ENCODE measurements around the gene BAMBI. TPM values are rescaled to one million over a fixed set of nuclear protein-coding genes. Genes with fewer than 3 reads are reported as not detected.

BAMBI gene
- total RNA-seq, 1 experiment from 2014 or later = 165 TPM

DNA sequence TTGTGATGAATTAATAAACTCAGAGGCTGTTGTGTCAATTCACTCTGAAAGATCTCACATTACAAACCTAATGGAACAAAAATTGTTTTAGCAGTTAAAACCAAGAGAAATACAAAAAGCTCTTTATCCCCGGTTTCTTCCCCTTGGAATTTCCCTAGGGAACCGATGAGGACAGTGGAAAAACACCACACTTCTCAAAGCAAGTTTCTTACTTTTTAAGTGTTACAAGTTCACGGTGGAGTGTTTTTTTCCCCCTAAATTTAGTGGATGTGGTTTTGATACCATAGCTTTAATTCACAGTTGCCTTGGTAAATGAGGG is 10.3 kb downstream of the BAMBI start:
- Mint-ChIP-seq H3K4me3 (ENCODE audit: unreplicated experiment) (no peak overlapping the region), H3K4me1 (ENCODE audit: low read depth, unreplicated experiment) (peaks cover 46% of the 10 kb centered on the region), H3K27ac (ENCODE audit: unreplicated experiment) (peak overlapping the region; percentile 6), H3K9me3 (ENCODE audit: unreplicated experiment) (no peaks in the 10 kb centered on the region), H3K36me3 (ENCODE audit: insufficient read depth, unreplicated experiment) (peaks cover 40% of the 10 kb centered on the region), H3K27me3 (ENCODE audit: insufficient read depth, unreplicated experiment) (no peaks in the 10 kb centered on the region)
- BruUV-seq (replicated peaks) = TSS peak; percentile 2
- Histone ChIP-seq H3K4me3 (ENCODE audit: low read depth, low read length) (no peak overlapping the region), H3K4me1 (peaks cover 41% of the 10 kb centered on the region), H3K36me3 (ENCODE audit: control insufficient read depth, insufficient read depth, low read length) (0 out of 2 replicates have a peak, but pooled peaks cover 1% of the 10 kb centered on the region), H3K27me3 (replicated peaks; ENCODE audit: control insufficient read depth, insufficient read depth, low read length) (no peaks in the 10 kb centered on the region), H3K9me3 (no peaks in the 10 kb centered on the region)
- intact Hi-C loops (cut with micrococcal nuclease; ENCODE audit: unreplicated experiment) = no loop called here
- POLR2A ChIA-PET = no interaction called here
- CTCF ChIA-PET = interaction anchor here (1.0 to 1.8 kb wide), 3 partner anchors 10 to 304 kb away, joined by 3 to 5 read pairs (median 4); partner anchors contain the start of gene BAMBI
- TF ChIP-seq, protein P1, sequence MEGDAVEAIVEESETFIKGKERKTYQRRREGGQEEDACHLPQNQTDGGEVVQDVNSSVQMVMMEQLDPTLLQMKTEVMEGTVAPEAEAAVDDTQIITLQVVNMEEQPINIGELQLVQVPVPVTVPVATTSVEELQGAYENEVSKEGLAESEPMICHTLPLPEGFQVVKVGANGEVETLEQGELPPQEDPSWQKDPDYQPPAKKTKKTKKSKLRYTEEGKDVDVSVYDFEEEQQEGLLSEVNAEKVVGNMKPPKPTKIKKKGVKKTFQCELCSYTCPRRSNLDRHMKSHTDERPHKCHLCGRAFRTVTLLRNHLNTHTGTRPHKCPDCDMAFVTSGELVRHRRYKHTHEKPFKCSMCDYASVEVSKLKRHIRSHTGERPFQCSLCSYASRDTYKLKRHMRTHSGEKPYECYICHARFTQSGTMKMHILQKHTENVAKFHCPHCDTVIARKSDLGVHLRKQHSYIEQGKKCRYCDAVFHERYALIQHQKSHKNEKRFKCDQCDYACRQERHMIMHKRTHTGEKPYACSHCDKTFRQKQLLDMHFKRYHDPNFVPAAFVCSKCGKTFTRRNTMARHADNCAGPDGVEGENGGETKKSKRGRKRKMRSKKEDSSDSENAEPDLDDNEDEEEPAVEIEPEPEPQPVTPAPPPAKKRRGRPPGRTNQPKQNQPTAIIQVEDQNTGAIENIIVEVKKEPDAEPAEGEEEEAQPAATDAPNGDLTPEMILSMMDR (IDR thresholded peaks at IDR 0.05; ENCODE audit: insufficient read depth in 1 of 2, low read depth in 1 of 2, low read length in 1 of 2, severe bottlenecking in 1 of 2, unreplicated experiment in 1 of 2) = no peak
- DNase-seq = no peak

DNA sequence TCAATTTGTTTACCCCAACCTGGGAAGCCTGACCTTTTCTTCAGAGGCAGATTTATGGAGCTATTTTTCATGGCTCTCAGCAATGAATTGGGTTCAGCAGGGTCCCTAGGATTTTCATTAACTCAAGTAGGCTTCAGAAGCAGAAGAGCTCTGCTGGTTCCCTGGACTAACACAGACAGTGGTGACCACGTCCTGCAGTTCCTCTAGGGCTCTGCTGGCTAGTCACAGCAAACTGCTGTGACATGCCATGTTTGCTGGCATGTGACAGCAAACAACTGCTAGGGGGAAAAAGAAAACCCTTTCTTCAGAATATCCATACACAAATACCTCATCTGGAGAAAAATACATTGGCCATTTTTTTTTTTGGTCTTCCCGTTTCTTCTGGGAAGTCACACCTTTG is 13.2 kb downstream of the BAMBI start:
- peaks cover 25% of the 10 kb centered on the region for H3K4me1 ChIP-seq
- H3K4me1 Mint-ChIP-seq (ENCODE audit: low read depth, unreplicated experiment) = peaks cover 32% of the 10 kb centered on the region
- ChIA-PET CTCF (no interaction called here), POLR2A (interaction anchor here (0.6 kb wide), 1 partner anchor 250 kb away, joined by 4 read pairs; no protein-coding TSS in a partner anchor)
- H3K36me3 ChIP-seq (ENCODE audit: control insufficient read depth, insufficient read depth, low read length) = no peaks in the 10 kb centered on the region
- no peak overlapping the region for H3K27ac Mint-ChIP-seq (ENCODE audit: unreplicated experiment)
- BruUV-seq (replicated peaks) = no TSS peak
- H3K27me3 ChIP-seq (replicated peaks; ENCODE audit: control insufficient read depth, insufficient read depth, low read length) = no peaks in the 10 kb centered on the region
- intact Hi-C loops (cut with micrococcal nuclease; ENCODE audit: unreplicated experiment) = no loop called here
- peak in 1 of 2 experiments; percentile 21 for DNase-seq
- no peak overlapping the region for H3K4me3 Mint-ChIP-seq (ENCODE audit: unreplicated experiment)
- H3K9me3 Mint-ChIP-seq (ENCODE audit: unreplicated experiment) = no peaks in the 10 kb centered on the region
- H3K27me3 Mint-ChIP-seq (ENCODE audit: insufficient read depth, unreplicated experiment) = no peaks in the 10 kb centered on the region
- TF ChIP-seq, protein P1 (IDR thresholded peaks at IDR 0.05; ENCODE audit: insufficient read depth in 1 of 2, low read depth in 1 of 2, low read length in 1 of 2, severe bottlenecking in 1 of 2, unreplicated experiment in 1 of 2) = no peak
- peaks cover 11% of the 10 kb centered on the region for H3K36me3 Mint-ChIP-seq (ENCODE audit: insufficient read depth, unreplicated experiment)
- H3K4me3 ChIP-seq (ENCODE audit: low read depth, low read length) = no peak overlapping the region
- no peaks in the 10 kb centered on the region for H3K9me3 ChIP-seq

DNA sequence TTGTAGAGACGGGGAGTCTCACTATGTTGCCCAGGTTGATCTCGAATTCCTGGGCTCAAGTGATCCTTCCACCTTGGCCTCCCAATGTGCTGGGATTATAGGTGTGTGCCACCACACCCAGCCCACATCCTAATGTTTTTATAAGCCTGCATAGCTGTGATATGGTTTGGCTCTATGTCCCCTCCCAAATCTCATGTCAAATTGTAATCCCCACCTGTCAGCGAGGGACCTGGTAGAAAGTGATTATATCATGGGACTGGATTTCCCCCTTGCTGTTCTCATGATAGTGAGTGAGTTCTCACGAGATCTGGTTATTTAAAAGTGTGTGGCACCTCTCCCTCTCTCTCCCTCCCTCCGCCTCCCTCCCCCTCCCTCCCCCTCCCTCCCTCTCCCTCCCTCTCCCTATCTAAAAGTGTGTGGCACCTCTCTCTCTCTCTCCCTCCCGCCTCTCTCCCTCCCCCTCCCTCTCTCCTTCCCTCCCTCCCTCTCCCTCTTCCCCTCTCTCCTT is 13.9 kb downstream of the BAMBI start:
- Histone ChIP-seq H3K36me3 (ENCODE audit: control insufficient read depth, insufficient read depth, low read length) (no peaks in the 10 kb centered on the region), H3K4me3 (ENCODE audit: low read depth, low read length) (no peak overlapping the region), H3K4me1 (peaks cover 22% of the 10 kb centered on the region), H3K27me3 (replicated peaks; ENCODE audit: control insufficient read depth, insufficient read depth, low read length) (no peaks in the 10 kb centered on the region), H3K9me3 (no peaks in the 10 kb centered on the region)
- no peaks in the 10 kb centered on the region for H3K27me3 Mint-ChIP-seq (ENCODE audit: insufficient read depth, unreplicated experiment)
- no peaks in the 10 kb centered on the region for H3K9me3 Mint-ChIP-seq (ENCODE audit: unreplicated experiment)
- intact Hi-C loops (cut with micrococcal nuclease; ENCODE audit: unreplicated experiment) = no loop called here
- H3K36me3 Mint-ChIP-seq (ENCODE audit: insufficient read depth, unreplicated experiment) = peaks cover 8% of the 10 kb centered on the region
- peak in 1 of 2 experiments; percentile 14 for DNase-seq
- H3K4me3 Mint-ChIP-seq (ENCODE audit: unreplicated experiment) = no peak overlapping the region
- peaks cover 29% of the 10 kb centered on the region for H3K4me1 Mint-ChIP-seq (ENCODE audit: low read depth, unreplicated experiment)
- H3K27ac Mint-ChIP-seq (ENCODE audit: unreplicated experiment) = no peak overlapping the region
- CTCF ChIA-PET = no interaction called here
- BruUV-seq (replicated peaks) = no TSS peak
- POLR2A ChIA-PET = no interaction called here
- TF ChIP-seq, protein P1 (IDR thresholded peaks at IDR 0.05; ENCODE audit: insufficient read depth in 1 of 2, low read depth in 1 of 2, low read length in 1 of 2, severe bottlenecking in 1 of 2, unreplicated experiment in 1 of 2) = no peak
